ENCODE data around the gene PDP2.
A peak's percentile ranks its signal among the peaks of the same experiment; 100 is the strongest.

PDP2 gene

GRCh38 chr16:66885491-66885890 is 5.2 kb downstream of the PDP2 start:
- Histone ChIP-seq H2AFZ (ENCODE audit: insufficient read depth, low read length, poor library complexity) (no peak overlapping the region), H3K23ac (ENCODE audit: low read length) (no peak overlapping the region), H4K91ac (ENCODE audit: low read depth, low read length) (no peak overlapping the region), H3K4ac (ENCODE audit: low read depth, low read length) (no peak overlapping the region), H3K4me2 (ENCODE audit: low read length) (no peak overlapping the region), H2AK5ac (ENCODE audit: low read length) (peak overlapping the region; percentile 26), H3K36me3 (ENCODE audit: control insufficient read depth in 1 of 2, insufficient read depth in 2 of 2, low read length in 2 of 2) (peaks cover 14 to 15% of the 10 kb centered on the region in 2 experiments), H3K4me3 (ENCODE audit: low read depth, low read length) (no peak overlapping the region), H3K79me1 (ENCODE audit: low read length) (peaks cover 6% of the 10 kb centered on the region), H3K18ac (ENCODE audit: low read length) (no peak overlapping the region), H3K27me3 (ENCODE audit: insufficient read depth, low read length) (no peaks in the 10 kb centered on the region), H4K8ac (ENCODE audit: low read depth, low read length) (no peak overlapping the region), H3K9me3 (ENCODE audit: insufficient read depth, low read depth, low read length) (no peaks in the 10 kb centered on the region), H2BK5ac (ENCODE audit: low read depth, low read length, poor library complexity) (no peak overlapping the region), H4K12ac (ENCODE audit: low read depth, low read length) (no peak overlapping the region), H3K27ac (ENCODE audit: low read depth, low read length) (no peak overlapping the region), H3K79me2 (ENCODE audit: control insufficient read depth, insufficient read depth, low read length, poor library complexity) (peaks cover 5% of the 10 kb centered on the region), H3K9ac (ENCODE audit: low read length) (no peak overlapping the region), H2BK12ac (ENCODE audit: low read length) (no peak overlapping the region), H2BK120ac (ENCODE audit: insufficient read depth, low read length, poor library complexity) (no peak overlapping the region), H3K14ac (ENCODE audit: low read length) (no peak overlapping the region), H3K4me1 (ENCODE audit: control insufficient read depth in 1 of 2, insufficient read depth in 2 of 2, low read length in 2 of 2) (peaks cover 11 to 19% of the 10 kb centered on the region in 2 experiments)
- WGBS (ENCODE audit: extremely low coverage, insufficient coverage, insufficient read length), result no CpG with 5 or more reads among the region's 12 CpGs
- no peak for DNase-seq

- no peak overlapping the region for H3K23ac ChIP-seq (ENCODE audit: low read length)
- no peak overlapping the region for H4K12ac ChIP-seq (ENCODE audit: low read depth, low read length)
- H2AFZ ChIP-seq (ENCODE audit: insufficient read depth, low read length, poor library complexity), result no peak overlapping the region
- H2BK120ac ChIP-seq (ENCODE audit: insufficient read depth, low read length, poor library complexity), result no peak overlapping the region
- no peak overlapping the region for H2BK5ac ChIP-seq (ENCODE audit: low read depth, low read length, poor library complexity)
- no peak overlapping the region for H3K27ac ChIP-seq (ENCODE audit: low read depth, low read length)
- no peak overlapping the region for H3K9ac ChIP-seq (ENCODE audit: low read length)
- no peaks in the 10 kb centered on the region for H3K79me1 ChIP-seq (ENCODE audit: low read length)
- H3K4me2 ChIP-seq (ENCODE audit: low read length), result peak overlapping the region; percentile 18
- H3K4me1 ChIP-seq (ENCODE audit: control insufficient read depth in 1 of 2, insufficient read depth in 2 of 2, low read length in 2 of 2), result peaks cover 8 to 19% of the 10 kb centered on the region in 2 experiments
- no peak overlapping the region for H3K4me3 ChIP-seq (ENCODE audit: low read depth, low read length)
- H3K4ac ChIP-seq (ENCODE audit: low read depth, low read length), result no peak overlapping the region
- peaks cover 15 to 18% of the 10 kb centered on the region in 2 experiments for H3K36me3 ChIP-seq (ENCODE audit: control insufficient read depth in 1 of 2, insufficient read depth in 2 of 2, low read length in 2 of 2)
- no peak overlapping the region for H2BK12ac ChIP-seq (ENCODE audit: low read length)
- H3K18ac ChIP-seq (ENCODE audit: low read length), result no peak overlapping the region
- H3K27me3 ChIP-seq (ENCODE audit: insufficient read depth, low read length), result no peaks in the 10 kb centered on the region
- no peak overlapping the region for H2AK5ac ChIP-seq (ENCODE audit: low read length)
- DNase-seq, result peak in 1 of 2 donors; percentile 61
- no peak overlapping the region for H4K91ac ChIP-seq (ENCODE audit: low read depth, low read length)
- H4K8ac ChIP-seq (ENCODE audit: low read depth, low read length), result no peak overlapping the region
- H3K14ac ChIP-seq (ENCODE audit: low read length), result no peak overlapping the region
- WGBS (ENCODE audit: extremely low coverage, insufficient coverage, insufficient read length), result no CpG with 5 or more reads among the region's 2 CpGs
- no peaks in the 10 kb centered on the region for H3K9me3 ChIP-seq (ENCODE audit: insufficient read depth, low read depth, low read length)
- no peaks in the 10 kb centered on the region for H3K79me2 ChIP-seq (ENCODE audit: control insufficient read depth, insufficient read depth, low read length, poor library complexity)
Measured at GRCh38 chr16:66886321-66886720, 6.0 kb downstream of the PDP2 start.

GRCh38 chr16:66886914-66887313 is 6.6 kb downstream of the PDP2 start:
- no peak overlapping the region for H2AFZ ChIP-seq (ENCODE audit: insufficient read depth, low read length, poor library complexity)
- H3K4ac ChIP-seq (ENCODE audit: low read depth, low read length), result no peak overlapping the region
- H4K8ac ChIP-seq (ENCODE audit: low read depth, low read length), result no peak overlapping the region
- H2BK120ac ChIP-seq (ENCODE audit: insufficient read depth, low read length, poor library complexity), result no peak overlapping the region
- peaks cover 8 to 19% of the 10 kb centered on the region in 2 experiments for H3K4me1 ChIP-seq (ENCODE audit: control insufficient read depth in 1 of 2, insufficient read depth in 2 of 2, low read length in 2 of 2)
- H3K27me3 ChIP-seq (ENCODE audit: insufficient read depth, low read length), result no peaks in the 10 kb centered on the region
- peak overlapping the region; percentile 18 for H3K4me2 ChIP-seq (ENCODE audit: low read length)
- no peak overlapping the region for H4K12ac ChIP-seq (ENCODE audit: low read depth, low read length)
- H3K18ac ChIP-seq (ENCODE audit: low read length), result no peak overlapping the region
- H3K9me3 ChIP-seq (ENCODE audit: insufficient read depth, low read depth, low read length), result no peaks in the 10 kb centered on the region
- peaks cover 15 to 21% of the 10 kb centered on the region in 2 experiments for H3K36me3 ChIP-seq (ENCODE audit: control insufficient read depth in 1 of 2, insufficient read depth in 2 of 2, low read length in 2 of 2)
- H3K27ac ChIP-seq (ENCODE audit: low read depth, low read length), result no peak overlapping the region
- H3K9ac ChIP-seq (ENCODE audit: low read length), result no peak overlapping the region
- no peak overlapping the region for H3K4me3 ChIP-seq (ENCODE audit: low read depth, low read length)
- no peak for DNase-seq
- H3K79me2 ChIP-seq (ENCODE audit: control insufficient read depth, insufficient read depth, low read length, poor library complexity), result no peaks in the 10 kb centered on the region
- WGBS (ENCODE audit: extremely low coverage, insufficient coverage, insufficient read length), result no CpG with 5 or more reads among the region's 3 CpGs
- no peak overlapping the region for H2AK5ac ChIP-seq (ENCODE audit: low read length)
- H2BK12ac ChIP-seq (ENCODE audit: low read length), result no peak overlapping the region
- no peak overlapping the region for H4K91ac ChIP-seq (ENCODE audit: low read depth, low read length)
- no peak overlapping the region for H3K14ac ChIP-seq (ENCODE audit: low read length)
- H3K79me1 ChIP-seq (ENCODE audit: low read length), result no peaks in the 10 kb centered on the region
- H2BK5ac ChIP-seq (ENCODE audit: low read depth, low read length, poor library complexity), result no peak overlapping the region
- no peak overlapping the region for H3K23ac ChIP-seq (ENCODE audit: low read length)

GRCh38 chr16:66888647-66889615 is 8.6 kb downstream of the PDP2 start:
- no peak overlapping the region for H3K14ac ChIP-seq (ENCODE audit: low read length)
- no peak overlapping the region for H4K12ac ChIP-seq (ENCODE audit: low read depth, low read length)
- peaks cover 8 to 17% of the 10 kb centered on the region in 2 experiments for H3K4me1 ChIP-seq (ENCODE audit: control insufficient read depth in 1 of 2, insufficient read depth in 2 of 2, low read length in 2 of 2)
- no peak overlapping the region for H4K91ac ChIP-seq (ENCODE audit: low read depth, low read length)
- H3K4me2 ChIP-seq (ENCODE audit: low read length), result no peak overlapping the region
- no peak overlapping the region for H3K9ac ChIP-seq (ENCODE audit: low read length)
- H3K79me1 ChIP-seq (ENCODE audit: low read length), result no peaks in the 10 kb centered on the region
- H3K27ac ChIP-seq (ENCODE audit: low read depth, low read length), result peak overlapping the region; percentile 44
- no CpG with 5 or more reads among the region's 6 CpGs for WGBS (ENCODE audit: extremely low coverage, insufficient coverage, insufficient read length)
- no peaks in the 10 kb centered on the region for H3K27me3 ChIP-seq (ENCODE audit: insufficient read depth, low read length)
- no peak overlapping the region for H3K23ac ChIP-seq (ENCODE audit: low read length)
- no peak overlapping the region for H3K4me3 ChIP-seq (ENCODE audit: low read depth, low read length)
- no peak overlapping the region for H2BK12ac ChIP-seq (ENCODE audit: low read length)
- H3K4ac ChIP-seq (ENCODE audit: low read depth, low read length), result no peak overlapping the region
- H2AFZ ChIP-seq (ENCODE audit: insufficient read depth, low read length, poor library complexity), result no peak overlapping the region
- no peak overlapping the region for H2AK5ac ChIP-seq (ENCODE audit: low read length)
- no peak overlapping the region for H4K8ac ChIP-seq (ENCODE audit: low read depth, low read length)
- H3K79me2 ChIP-seq (ENCODE audit: control insufficient read depth, insufficient read depth, low read length, poor library complexity), result no peaks in the 10 kb centered on the region
- H2BK5ac ChIP-seq (ENCODE audit: low read depth, low read length, poor library complexity), result no peak overlapping the region
- no peak for DNase-seq
- H3K18ac ChIP-seq (ENCODE audit: low read length), result no peak overlapping the region
- H3K9me3 ChIP-seq (ENCODE audit: insufficient read depth, low read depth, low read length), result no peaks in the 10 kb centered on the region
- H3K36me3 ChIP-seq (ENCODE audit: control insufficient read depth in 1 of 2, insufficient read depth in 2 of 2, low read length in 2 of 2), result peaks cover 15 to 21% of the 10 kb centered on the region in 2 experiments
- no peak overlapping the region for H2BK120ac ChIP-seq (ENCODE audit: insufficient read depth, low read length, poor library complexity)
